Activated CD4-positive, alpha-beta T cell treated with anti-CD3 and anti-CD28 coated beads for 4 hours (primary cell): ENCODE measurements around the gene OXA1L.
"Not testable (repeated sequence)": the region's sequence is repeated elsewhere in the genome, so short reads cannot be mapped to it uniquely, and the experiment has no call there.

Experiments
- DNase-seq, 2 donors: peaks; one replicate each; pipeline ENCODE4 v3.0.0-alpha.2; 2020

Gene OXA1L

DNA sequence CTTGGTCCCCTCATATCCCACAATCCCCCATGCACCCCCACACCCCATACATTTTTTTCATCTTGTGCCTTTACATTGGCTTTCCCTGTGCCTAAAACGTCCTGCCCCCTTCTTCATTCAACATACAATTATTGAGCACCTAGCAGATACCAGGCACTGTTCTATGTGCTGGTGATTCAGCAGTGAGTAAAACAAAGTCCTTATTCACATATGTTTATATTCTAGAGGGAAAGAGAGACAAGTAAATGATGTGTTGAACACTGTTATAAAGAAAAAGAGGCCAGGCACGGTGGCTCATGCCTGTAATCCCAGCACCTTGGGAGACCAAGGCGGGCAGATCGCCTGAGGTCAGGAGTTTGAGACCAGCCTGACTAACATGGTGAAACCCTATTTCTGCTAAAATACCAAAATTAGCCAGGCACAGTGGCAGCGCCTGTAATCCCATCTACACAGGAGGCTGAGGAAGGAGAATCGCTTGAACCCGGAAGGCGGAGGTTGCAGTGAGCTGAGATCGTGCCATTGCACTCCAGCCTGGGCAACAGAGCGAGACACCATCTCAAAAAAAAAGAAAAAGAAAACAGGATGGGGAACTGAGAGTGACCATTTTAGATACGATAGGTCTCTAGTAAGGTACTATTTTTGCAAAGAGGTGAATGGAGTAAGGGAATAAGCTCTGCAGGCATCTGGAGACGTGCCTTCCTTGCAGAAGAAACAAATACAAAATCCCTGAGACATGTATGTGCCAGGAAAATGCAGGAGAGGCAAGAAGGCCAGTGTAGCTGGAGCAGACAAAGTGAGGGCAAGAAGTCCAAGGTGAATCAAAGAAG lies 36.6 kb downstream of the OXA1L start:
- no peak for DNase-seq

DNA sequence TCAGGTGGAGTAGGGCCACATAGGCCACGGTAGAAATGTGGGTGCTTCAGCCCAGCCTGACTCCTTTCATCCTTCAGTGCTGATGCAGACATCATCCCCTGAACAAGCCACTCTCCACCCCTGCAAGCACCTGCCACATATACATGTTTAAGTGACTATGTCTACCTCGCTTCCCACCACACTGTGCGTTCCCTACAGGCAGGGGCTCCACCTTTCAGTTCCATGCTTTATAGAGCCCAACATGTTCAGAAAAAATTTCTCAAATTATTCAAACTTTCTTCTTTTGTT lies 37.1 kb downstream of the OXA1L start:
- no peak for DNase-seq

- not testable (repeated sequence) for DNase-seq
Observed at GRCh38 chr14:22805235-22805634, 38.7 kb downstream of the OXA1L start.

DNA sequence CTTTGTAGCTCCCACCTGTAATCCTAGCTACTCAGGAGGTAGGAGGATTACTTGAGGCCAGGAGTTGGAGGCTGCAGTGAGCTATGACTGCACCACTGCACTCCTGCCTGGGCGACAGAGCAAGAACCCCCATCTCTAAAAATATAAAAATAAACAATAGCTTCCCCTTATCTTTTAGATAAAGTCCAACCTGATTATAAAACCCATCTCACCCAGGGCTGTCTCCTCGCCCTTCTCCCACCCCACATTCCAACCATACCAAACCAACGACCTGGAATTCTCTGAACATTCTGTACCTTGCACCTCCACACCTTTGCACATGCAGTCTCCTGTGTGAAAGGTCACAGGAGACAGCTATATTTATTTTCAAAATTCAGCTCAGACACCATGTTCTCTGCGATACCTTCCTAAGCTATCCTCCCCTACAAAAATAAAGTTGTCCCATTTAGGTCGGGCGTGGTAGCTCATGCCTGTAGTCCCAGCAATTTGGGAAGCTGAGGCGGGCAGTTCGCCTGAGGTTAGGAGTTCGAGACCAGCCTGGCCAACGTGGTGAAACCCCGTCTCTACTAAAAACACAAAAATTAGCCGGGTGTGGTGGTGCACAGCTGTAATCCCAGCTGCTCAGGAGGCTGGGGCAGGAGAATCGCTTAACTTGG lies 41.1 kb downstream of the OXA1L start:
- no peak for DNase-seq

GRCh38 chr14:22808388-22809209 lies 42.1 kb downstream of the OXA1L start:
- DNase-seq = no peak

DNA sequence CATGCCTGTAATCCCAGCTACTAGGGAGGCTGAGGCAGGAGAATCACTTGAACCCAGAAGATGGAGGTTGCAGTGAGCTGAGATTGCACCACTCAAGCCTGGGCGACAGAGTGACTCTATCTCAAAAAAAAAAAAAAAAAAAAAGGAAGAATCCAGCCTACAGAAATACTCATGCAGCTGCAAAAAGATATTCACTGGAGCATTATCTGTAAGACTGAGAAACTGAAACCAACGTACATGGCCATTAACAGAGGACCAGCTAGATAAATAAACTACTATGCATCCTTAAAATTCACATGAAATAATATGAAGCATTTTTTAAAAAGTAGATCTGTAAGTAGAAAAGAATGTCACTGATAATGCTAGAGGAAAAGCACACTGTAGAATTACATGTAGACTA lies 45.2 kb downstream of the OXA1L start:
- no peak for DNase-seq

DNA sequence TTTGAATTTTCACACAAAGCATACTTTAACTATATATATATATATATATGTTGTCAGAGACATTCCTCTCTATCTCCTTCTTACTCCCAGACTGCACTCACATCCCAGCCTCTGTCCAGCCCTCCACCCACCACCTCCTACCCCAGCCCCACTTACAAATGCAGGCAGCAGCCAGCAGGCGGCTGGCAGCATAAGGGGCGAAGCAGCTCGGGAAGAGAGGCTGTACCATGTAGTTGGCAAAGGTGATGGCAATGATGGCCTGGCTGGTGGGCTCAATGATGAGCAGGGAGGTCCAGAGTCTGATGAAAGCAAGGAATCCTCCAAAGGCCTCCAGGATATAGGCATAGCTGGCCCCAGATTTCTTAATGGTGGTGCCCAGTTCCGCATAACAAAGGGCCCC lies 46.3 kb downstream of the OXA1L start:
- no peak for DNase-seq

DNA sequence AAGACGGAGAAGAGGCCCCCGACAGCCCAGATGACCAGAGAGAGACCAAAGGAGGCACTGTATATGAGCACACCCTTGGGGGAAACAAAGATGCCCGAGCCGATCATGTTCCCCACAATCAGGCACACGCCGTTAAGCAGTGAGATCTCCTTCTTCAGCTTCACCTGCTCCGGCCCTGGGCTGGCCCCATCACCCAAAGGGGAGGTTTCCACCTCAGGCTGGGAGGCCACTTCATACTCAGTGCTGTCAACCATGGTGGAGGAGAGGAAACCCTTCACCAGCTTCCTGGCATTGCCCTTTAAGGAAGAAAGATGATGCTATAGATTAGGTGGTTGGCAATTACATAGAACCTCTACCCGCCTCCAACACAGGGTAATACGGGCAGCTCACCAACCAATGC lies 46.7 kb downstream of the OXA1L start:
- no peak for DNase-seq

DNA sequence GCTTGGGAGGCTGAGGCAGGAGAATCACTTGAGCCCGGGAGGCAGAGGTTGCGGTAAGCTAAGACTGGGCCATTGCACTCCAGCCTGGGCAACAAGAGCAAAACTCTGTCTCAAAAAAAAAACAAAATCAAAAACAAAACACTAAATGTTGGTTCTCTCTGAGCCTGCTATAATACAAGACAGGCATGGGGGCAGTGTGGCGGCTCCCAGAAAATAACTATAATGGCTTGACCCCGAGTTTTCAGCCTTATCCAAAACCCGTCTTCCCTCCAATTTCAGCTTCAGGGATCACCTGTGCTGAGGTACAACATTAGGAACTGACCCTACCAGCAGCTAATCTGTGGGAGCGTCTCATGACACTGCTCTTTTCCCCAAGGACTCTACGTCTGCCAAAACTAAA lies 47.9 kb downstream of the OXA1L start:
- no peak for DNase-seq

GRCh38 chr14:22814941-22815713 lies 48.6 kb downstream of the OXA1L start, which contains the start of gene SLC7A7:
TSS of gene SLC7A7 (minus strand) at chr14:22815435. CDS start at chr14:22813398, 2,037 bp downstream.
- DNase-seq = no peak

GRCh38 chr14:22819151-22819988 lies 52.9 kb downstream of the OXA1L start:
- DNase-seq = no peak

DNA sequence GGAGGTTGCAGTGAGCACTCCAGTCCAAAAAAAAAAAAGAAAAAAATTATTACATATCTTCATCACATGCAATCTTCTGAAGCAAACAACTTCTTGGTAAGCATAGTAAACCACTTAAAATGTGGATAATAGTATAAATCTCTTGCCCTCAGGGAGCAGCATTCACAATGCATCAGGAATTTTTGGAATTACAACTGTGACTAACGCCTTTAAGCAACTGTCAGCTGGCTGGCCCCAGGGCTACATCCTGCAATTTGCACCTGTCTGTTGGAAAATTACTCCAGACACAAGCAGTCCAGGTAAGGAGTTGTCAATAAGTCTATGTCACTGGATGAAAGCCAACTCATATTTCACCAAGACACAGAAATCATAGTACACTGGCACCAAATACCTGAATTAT lies 54.2 kb downstream of the OXA1L start:
- no peak for DNase-seq

DNA sequence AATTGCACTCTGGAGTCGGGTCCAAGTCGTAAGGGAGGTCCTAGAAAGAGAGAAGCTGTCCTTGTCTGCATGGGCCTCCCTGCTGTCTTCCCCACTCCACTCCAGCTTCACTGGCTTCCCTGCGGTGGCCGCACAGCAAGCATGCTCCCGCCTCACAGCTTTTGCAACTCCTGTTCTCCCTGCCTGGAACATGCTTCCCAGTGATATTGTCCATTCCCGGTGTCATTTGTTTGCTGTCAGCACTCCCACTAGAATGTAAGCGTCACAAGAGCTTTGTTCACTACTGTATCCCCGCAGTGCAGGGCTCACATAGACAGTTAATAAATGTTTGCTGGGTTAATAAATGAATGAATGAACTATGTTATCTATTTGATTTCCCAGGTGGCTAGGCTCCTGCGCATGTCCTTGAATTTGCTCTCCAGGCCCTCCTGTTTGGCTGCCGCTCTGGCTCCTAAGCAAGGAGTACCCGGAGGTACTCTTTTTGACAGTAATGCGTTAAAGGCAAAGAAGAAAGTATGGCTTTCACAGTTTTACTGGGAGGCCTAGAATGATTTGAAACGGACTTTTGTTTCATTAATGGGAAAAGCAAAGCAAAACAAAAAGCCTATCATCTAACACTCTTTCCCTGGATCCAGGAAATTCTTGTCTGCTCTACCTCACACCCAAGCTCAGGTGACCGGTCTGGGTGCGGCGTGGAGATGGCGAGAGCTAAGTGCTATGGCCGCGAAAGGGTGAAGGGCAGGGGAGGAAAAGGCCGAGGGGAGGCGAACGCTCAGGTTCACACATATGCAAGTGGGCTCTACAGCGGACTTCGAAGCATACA lies 54.9 kb downstream of the OXA1L start:
- no peak for DNase-seq

DNA sequence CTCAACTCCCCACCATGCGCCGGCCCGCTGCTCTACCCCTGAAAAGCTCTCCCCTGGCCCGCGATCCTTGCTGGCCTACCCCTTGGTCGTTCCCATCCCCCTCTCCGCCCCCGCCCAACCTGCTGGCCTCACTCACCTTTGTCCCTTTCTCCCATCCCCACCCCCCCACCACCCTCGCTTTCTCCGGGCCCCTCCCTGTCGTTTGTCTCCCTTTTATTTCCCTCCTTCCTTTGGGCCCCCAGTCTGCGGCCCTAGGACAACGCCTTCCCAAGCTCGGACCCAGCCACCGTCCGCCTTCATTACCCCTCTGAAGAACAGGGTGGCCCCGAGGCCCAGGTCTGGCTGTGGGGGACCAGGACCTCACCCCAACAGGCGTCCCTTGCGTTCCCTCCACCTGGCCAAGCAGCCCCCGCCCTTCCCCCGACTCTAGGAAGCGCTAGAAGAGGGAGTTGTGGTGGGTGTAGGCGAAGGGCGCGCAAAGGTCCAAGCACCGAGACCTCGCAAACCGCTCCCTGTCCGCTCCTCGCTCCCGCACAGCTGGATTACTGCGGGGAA lies 55.6 kb downstream of the OXA1L start:
- DNase-seq = no peak
